Mucosa of descending colon (tissue), 3 donors: ENCODE measurements around the gene APOBEC3B. TPM values are rescaled to one million over a fixed set of nuclear protein-coding genes. Genes with fewer than 3 reads are reported as not detected.
A peak's percentile ranks its signal among the peaks of the same experiment; 100 is the strongest.

Source experiments
- ATAC-seq: fragments of 200-7000 bp; cut with Tn5 transposase; one replicate; pipeline ENCODE4 v1.9.1; 2020; ENCODE audit warnings: mild to moderate bottlenecking, moderate library complexity
- DNase-seq, 3 donors: peaks; one replicate each; pipeline ENCODE4 v3.0.0-alpha.2; 2020
- H3K36me3 ChIP-seq: fragments of 200-600 bp; one replicate; pipeline ENCODE4 v1.8.0; 2021; ENCODE audit warnings: low read depth, mild to moderate bottlenecking
- H3K4me1 ChIP-seq: fragments of 200-600 bp; one replicate; pipeline ENCODE4 v1.8.0; 2021; ENCODE audit warnings: low read depth, mild to moderate bottlenecking
- H3K4me3 ChIP-seq: fragments of 200-600 bp; one replicate; pipeline ENCODE4 v1.8.0; 2021; ENCODE audit warnings: mild to moderate bottlenecking
- H3K9me3 ChIP-seq: fragments of 200-600 bp; one replicate; pipeline ENCODE4 v1.8.0; 2021; ENCODE audit warnings: mild to moderate bottlenecking
- intact Hi-C, 2 donors: fragments of 100-400 bp; cut with DNase I in 1 of 2; cut with micrococcal nuclease in 1 of 2; formaldehyde crosslinking; loops; one replicate each; pipeline versions ENCODE4 v1.11.0 to v1.11.1; 2022; cut with DNase I, micrococcal nuclease
- total RNA-seq, 3 donors: library from RNA; stranded (reverse); fragmentation: NEBNext Ultra II Directional in 2 of 3; extraction: Animal tissue kit (Norgen Biotek cat#: 25700) in 2 of 3; gene quantifications; one replicate each; pipeline versions ENCODE4 v1.2.1 to v1.2.4, GENCODE V29; 2021 to 2023
- TF ChIP-seq, protein P1 (sequence below): fragments of 200-600 bp; IDR thresholded peaks from one replicate; pipeline ENCODE4 v1.8.0; 2022; ENCODE audit warnings: antibody characterized with exemption, mild to moderate bottlenecking
- donor health status: DM: no; HTN: no; CAD: no; lungs with moderate emphysema.
- donor health status: DM: no; HTN: no; CAD: no.
- donor health status: DM: no; HTN: yes; CAD: no.

APOBEC3B gene
- total RNA-seq, 3 donors from 2014 or later: 8.4 to 49.5 (median 23.6) TPM

DNA sequence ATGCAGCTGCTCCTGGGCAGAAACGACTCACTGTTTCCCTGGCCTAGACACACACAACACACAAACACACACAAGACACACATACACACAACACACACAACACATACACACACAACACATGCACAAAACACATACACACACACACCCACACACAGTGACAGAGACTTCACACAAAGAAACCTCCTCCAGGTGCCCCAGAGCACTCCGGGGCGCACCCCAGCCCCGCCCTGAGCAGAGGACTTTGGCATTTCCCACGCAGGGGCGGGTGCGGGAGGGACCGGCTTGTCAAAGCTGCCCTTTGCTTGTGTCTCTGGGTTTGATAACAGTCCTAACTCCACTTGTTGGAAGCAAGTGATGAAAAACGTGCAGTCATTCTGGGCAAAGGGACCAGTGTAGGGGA is 18.3 kb upstream of the APOBEC3B start:
- DNase-seq: peak; percentile 89 to 98 (median 91)
- Histone ChIP-seq H3K36me3 (no peaks in the 10 kb centered on the region), H3K9me3 (no peaks in the 10 kb centered on the region), H3K4me1 (peaks cover 5% of the 10 kb centered on the region), H3K4me3 (no peak overlapping the region)
- TF ChIP-seq, protein P1, sequence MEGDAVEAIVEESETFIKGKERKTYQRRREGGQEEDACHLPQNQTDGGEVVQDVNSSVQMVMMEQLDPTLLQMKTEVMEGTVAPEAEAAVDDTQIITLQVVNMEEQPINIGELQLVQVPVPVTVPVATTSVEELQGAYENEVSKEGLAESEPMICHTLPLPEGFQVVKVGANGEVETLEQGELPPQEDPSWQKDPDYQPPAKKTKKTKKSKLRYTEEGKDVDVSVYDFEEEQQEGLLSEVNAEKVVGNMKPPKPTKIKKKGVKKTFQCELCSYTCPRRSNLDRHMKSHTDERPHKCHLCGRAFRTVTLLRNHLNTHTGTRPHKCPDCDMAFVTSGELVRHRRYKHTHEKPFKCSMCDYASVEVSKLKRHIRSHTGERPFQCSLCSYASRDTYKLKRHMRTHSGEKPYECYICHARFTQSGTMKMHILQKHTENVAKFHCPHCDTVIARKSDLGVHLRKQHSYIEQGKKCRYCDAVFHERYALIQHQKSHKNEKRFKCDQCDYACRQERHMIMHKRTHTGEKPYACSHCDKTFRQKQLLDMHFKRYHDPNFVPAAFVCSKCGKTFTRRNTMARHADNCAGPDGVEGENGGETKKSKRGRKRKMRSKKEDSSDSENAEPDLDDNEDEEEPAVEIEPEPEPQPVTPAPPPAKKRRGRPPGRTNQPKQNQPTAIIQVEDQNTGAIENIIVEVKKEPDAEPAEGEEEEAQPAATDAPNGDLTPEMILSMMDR: no peak
- intact Hi-C loops: no loop called here
- ATAC-seq: peak; percentile 93

DNA sequence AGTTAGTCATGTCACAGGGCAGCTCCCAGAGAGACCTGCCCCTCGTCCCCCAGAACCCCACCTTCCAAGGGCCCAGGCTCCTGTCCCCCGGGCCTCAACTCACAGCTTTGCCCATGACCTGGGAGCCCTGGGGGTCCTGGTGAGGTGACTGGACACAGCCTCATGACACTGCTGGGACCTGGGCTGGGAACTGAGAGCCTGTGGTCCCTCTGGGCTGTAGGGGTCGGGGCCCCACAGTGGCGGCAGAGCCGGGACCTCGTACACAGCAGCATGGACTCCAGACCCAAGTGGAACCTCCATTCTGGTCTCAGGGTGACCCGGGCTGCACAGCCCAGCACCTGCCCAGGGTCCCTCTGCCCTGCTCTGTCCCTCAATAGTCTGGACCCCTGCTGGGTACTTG is 17.8 kb upstream of the APOBEC3B start:
- TF ChIP-seq, protein P1: no peak
- no peaks in the 10 kb centered on the region for H3K9me3 ChIP-seq
- ATAC-seq (no peak), DNase-seq (peak in 2 of 3 donors; percentile 30 to 54)
- H3K36me3 ChIP-seq: no peaks in the 10 kb centered on the region
- no peak overlapping the region for H3K4me3 ChIP-seq
- peaks cover 5% of the 10 kb centered on the region for H3K4me1 ChIP-seq
- intact Hi-C loops: no loop called here

DNA sequence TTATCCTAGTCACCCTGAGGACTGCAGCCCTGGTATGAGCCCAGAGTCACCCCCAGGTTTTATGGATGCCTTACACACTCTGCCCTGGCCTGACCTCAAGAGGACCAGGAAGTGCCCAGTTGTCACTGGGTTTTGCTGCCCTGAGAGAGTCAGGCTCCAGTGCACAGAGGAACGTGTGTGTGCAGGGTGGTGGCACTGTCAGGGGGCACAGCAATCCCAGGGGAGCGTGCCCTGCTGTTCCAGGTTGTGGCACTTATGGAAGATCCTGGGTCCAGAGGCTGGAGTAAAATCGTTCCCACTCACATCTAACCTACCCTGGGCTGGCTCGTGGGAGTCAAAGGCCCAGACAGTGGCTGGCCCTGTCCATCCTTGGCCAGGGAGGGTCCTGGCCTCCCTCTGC is 17.2 kb upstream of the APOBEC3B start:
- ATAC-seq (peak; percentile 56), DNase-seq (peak; percentile 28 to 51 (median 44))
- H3K4me1 ChIP-seq: peaks cover 5% of the 10 kb centered on the region
- H3K9me3 ChIP-seq: no peaks in the 10 kb centered on the region
- H3K36me3 ChIP-seq: no peaks in the 10 kb centered on the region
- intact Hi-C loops: no loop called here
- TF ChIP-seq, protein P1: no peak
- no peak overlapping the region for H3K4me3 ChIP-seq

DNA sequence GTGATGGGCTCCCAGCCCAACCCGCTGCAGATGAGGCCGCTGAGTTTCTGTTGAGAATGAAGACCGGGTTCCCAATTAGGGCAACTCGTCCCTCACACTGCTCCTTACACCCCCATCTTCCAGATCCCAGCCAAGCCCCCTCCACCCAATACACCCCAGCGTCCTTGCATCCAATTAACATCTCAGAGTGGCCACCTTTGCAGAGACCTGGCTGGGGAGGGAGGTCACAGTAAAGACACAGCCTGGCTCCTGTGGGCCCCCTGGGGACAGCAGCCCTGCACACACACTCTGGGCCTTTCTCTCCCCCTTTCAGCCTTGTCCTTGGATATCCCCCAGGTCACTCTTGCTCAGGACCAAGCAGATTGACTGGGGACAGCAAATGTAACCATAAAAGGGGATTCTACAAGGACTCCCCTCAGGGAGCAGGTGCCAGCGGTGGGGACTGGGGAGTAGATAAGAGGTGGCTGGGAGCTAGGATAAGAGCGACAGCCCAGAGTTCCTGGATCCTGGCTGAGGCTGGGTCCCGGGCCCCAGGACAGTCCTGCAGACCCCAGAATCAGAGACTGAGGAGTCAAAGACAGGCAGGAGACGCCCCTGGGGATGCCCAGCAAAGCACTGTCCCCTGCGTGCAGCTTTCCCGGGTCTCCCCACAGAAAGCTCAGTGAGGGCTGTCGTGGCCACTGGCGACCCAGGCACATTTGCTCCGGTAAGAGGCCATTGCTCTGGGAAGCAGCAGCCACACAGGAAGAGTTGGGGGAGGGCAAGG is 16.4 kb upstream of the APOBEC3B start:
- Histone ChIP-seq H3K36me3 (no peaks in the 10 kb centered on the region), H3K4me3 (no peak overlapping the region), H3K4me1 (peaks cover 5% of the 10 kb centered on the region), H3K9me3 (no peaks in the 10 kb centered on the region)
- ATAC-seq (no peak), DNase-seq (peak in 1 of 3 donors; percentile 41)
- TF ChIP-seq, protein P1: no peak
- intact Hi-C loops: no loop called here

DNA sequence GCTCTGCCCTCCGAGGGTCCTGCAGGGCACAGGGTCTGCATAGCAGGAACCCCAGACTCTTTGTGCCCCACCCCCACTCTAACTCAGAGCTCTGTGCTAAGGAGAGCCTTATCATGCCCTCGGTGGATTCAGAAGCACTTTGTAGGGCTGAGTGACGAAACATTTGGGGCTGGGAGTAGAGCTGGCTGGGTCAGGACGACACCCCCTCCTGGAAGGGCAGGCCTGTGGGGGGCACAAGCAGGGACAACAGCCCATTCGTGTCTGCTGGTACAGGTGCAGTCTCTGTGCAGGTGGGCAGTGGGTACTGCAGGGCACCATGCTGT is 15.8 kb upstream of the APOBEC3B start:
- Histone ChIP-seq H3K4me3 (no peak overlapping the region), H3K9me3 (no peaks in the 10 kb centered on the region), H3K36me3 (no peaks in the 10 kb centered on the region), H3K4me1 (peaks cover 5% of the 10 kb centered on the region)
- no peak for ATAC-seq
- intact Hi-C loops: no loop called here
- TF ChIP-seq, protein P1: no peak
- peak in 1 of 3 donors; percentile 42 for DNase-seq
